ENCODE measurements around the gene ZNF385C.

DNA sequence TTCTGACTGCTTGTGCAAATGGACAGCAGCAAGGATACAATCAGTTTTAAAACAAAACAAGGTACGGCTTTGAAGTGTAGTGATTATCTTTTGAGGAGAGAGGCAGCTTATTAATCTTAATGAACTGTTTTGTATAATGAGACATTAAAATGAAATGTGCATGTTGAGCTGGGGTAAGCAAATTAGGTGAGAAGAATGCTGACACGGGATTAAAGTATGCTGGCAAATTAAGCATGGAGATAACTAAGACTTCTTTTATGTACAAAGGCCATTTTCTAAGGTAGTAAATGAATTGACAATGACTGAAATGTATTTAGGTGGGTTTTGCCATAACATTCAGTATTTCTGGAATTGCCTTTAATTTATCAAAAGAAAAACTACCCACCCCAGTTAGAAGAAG, 99.8 kb downstream of the ZNF385C start:
- TF ChIP-seq CTCF (IDR thresholded peaks at IDR 0.05): no peak
- TF ChIP-seq POLR2A (IDR thresholded peaks at IDR 0.05): no peak

Data from heart left ventricle (tissue), 13 donors.